Inferior parietal cortex (tissue), 1 donor: ENCODE data around the gene SCAMP3.
"Not testable (repeated sequence)": the region's sequence is repeated elsewhere in the genome, so short reads cannot be mapped to it uniquely, and the experiment has no call there.

Experiments used
- DNase-seq: peaks from one replicate; pipeline ENCODE4 v3.0.0-alpha.2; 2016; ENCODE audit errors: extremely low spot score

Gene SCAMP3

GRCh38 chr1:155255243-155256007, 6.7 kb downstream of the SCAMP3 start, which contains the start of gene ENTREP3:
ENTREP3 (minus strand) TSS chr1:155255483; CDS start chr1:155254877, 606 bp downstream.
- peak; percentile 86 for DNase-seq

- DNase-seq, result no peak
These were observed 7.4 kb downstream of the SCAMP3 start for GRCh38 chr1:155254714-155255242.

GRCh38 chr1:155254228-155254713, 7.9 kb downstream of the SCAMP3 start:
- no peak for DNase-seq

- no peak for DNase-seq
These were observed 8.4 kb downstream of the SCAMP3 start for GRCh38 chr1:155253797-155254196.

- DNase-seq, result no peak
These were observed 9.0 kb downstream of the SCAMP3 start for GRCh38 chr1:155253208-155253607.

- DNase-seq, result no peak
These were observed 10.6 kb downstream of the SCAMP3 start for GRCh38 chr1:155251566-155251965.

- peak; percentile 91 for DNase-seq
These were observed 11.3 kb downstream of the SCAMP3 start for GRCh38 chr1:155250633-155251449.

GRCh38 chr1:155250246-155250632, 11.9 kb downstream of the SCAMP3 start:
- no peak for DNase-seq

- DNase-seq, result no peak
These were observed 14.2 kb downstream of the SCAMP3 start for GRCh38 chr1:155247667-155248553.

- not testable (repeated sequence) for DNase-seq
These were observed 15.4 kb downstream of the SCAMP3 start for GRCh38 chr1:155246796-155247195.

- no peak for DNase-seq
These were observed 17.0 kb downstream of the SCAMP3 start for GRCh38 chr1:155245163-155245524.

- peak; percentile 99 for DNase-seq
These were observed 17.6 kb downstream of the SCAMP3 start for GRCh38 chr1:155244368-155245162.

- no peak for DNase-seq
These were observed 19.3 kb downstream of the SCAMP3 start for GRCh38 chr1:155242805-155243358.

GRCh38 chr1:155241841-155242264, 20.3 kb downstream of the SCAMP3 start:
- DNase-seq, result no peak

GRCh38 chr1:155241069-155241679, 21.0 kb downstream of the SCAMP3 start:
- peak; percentile 97 for DNase-seq

- DNase-seq, result no peak
These were observed 25.7 kb downstream of the SCAMP3 start for GRCh38 chr1:155236451-155236850.

GRCh38 chr1:155235375-155235774, 26.8 kb downstream of the SCAMP3 start:
- not testable (repeated sequence) for DNase-seq

- DNase-seq, result not testable (repeated sequence)
These were observed 28.7 kb downstream of the SCAMP3 start for GRCh38 chr1:155233502-155233901.
